ENCODE measurements around the gene FUZ.

Gene FUZ

GRCh38 chr19:49799271-49799797 is 13.8 kb downstream of the FUZ start:
- Histone ChIP-seq H3K4me2 (ENCODE audit: low read depth, low read length, poor library complexity, severe bottlenecking) (no peak overlapping the region), H3K4me3 (ENCODE audit: low read length, poor library complexity, severe bottlenecking) (no peak overlapping the region), H3K9me2 (replicated peaks; ENCODE audit: low read depth, low read length) (no peaks in the 10 kb centered on the region), H3K4me1 (ENCODE audit: insufficient read depth, low read length, poor library complexity, severe bottlenecking) (no peaks in the 10 kb centered on the region), H3K9me3 (ENCODE audit: insufficient read depth, low read depth, low read length) (no peaks in the 10 kb centered on the region), H3K36me3 (ENCODE audit: insufficient read depth, low read length) (peaks cover 78% of the 10 kb centered on the region; the same call in 1 of the 2 replicates), H3K79me2 (ENCODE audit: insufficient read depth, low read length) (no peaks in the 10 kb centered on the region), H3K27me3 (ENCODE audit: insufficient read depth, low read length, poor library complexity, severe bottlenecking) (no peaks in the 10 kb centered on the region), H3K9ac (ENCODE audit: low read depth, low read length, poor library complexity, severe bottlenecking) (no peak overlapping the region), H4K20me1 (ENCODE audit: insufficient read depth, low read length, poor library complexity, severe bottlenecking) (no peaks in the 10 kb centered on the region), H3F3A (ENCODE audit: low read depth) (no peaks in the 10 kb centered on the region), H2AFZ (ENCODE audit: low read length) (no peak overlapping the region)
- TF ChIP-seq EZH2phosphoT487 (IDR thresholded peaks at IDR 0.05; ENCODE audit: borderline replicate concordance) (no peak), CTCF (conservative IDR thresholded peaks at IDR 0.05; ENCODE audit: low read length) (no peak)

DNA sequence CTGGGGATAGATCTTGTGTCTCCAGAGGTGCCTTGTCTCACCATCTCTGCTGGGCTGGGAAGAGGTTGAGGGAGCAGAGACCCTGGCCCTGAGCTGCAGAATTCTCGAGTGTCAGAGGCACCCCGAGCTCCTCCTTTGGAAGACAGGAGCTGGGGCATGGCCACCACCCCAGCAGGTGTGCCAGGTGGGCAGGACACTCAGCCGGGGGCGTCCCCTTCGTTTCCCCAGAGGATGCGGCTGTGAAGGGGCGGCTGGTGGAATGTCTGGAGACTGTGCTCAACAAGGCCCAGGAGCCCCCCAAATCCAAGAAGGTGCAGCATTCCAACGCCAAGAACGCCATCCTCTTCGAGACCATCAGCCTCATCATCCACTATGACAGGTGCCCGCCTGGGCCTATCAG is 14.5 kb downstream of the FUZ start:
- no peaks in the 10 kb centered on the region for H3K9me2 ChIP-seq (replicated peaks; ENCODE audit: low read depth, low read length)
- no peak for TF ChIP-seq EZH2phosphoT487 (IDR thresholded peaks at IDR 0.05; ENCODE audit: borderline replicate concordance)
- TF ChIP-seq CTCF (conservative IDR thresholded peaks at IDR 0.05; ENCODE audit: low read length): no peak
- no peaks in the 10 kb centered on the region for H3K79me2 ChIP-seq (ENCODE audit: insufficient read depth, low read length)

GRCh38 chr19:49795615-49796014 is 17.5 kb downstream of the FUZ start:
- TF ChIP-seq CTCF (conservative IDR thresholded peaks at IDR 0.05; ENCODE audit: low read length): no peak
- TF ChIP-seq EZH2phosphoT487 (IDR thresholded peaks at IDR 0.05; ENCODE audit: borderline replicate concordance): no peak
- no peaks in the 10 kb centered on the region for H3F3A ChIP-seq (ENCODE audit: low read depth)
- no peak overlapping the region for H3K9ac ChIP-seq (ENCODE audit: low read depth, low read length, poor library complexity, severe bottlenecking)
- no peak overlapping the region for H3K4me2 ChIP-seq (ENCODE audit: low read depth, low read length, poor library complexity, severe bottlenecking)
- no peaks in the 10 kb centered on the region for H3K9me2 ChIP-seq (replicated peaks; ENCODE audit: low read depth, low read length)
- H3K36me3 ChIP-seq (ENCODE audit: insufficient read depth, low read length): peaks cover 73% of the 10 kb centered on the region; the same call in 1 of the 2 replicates
- no peaks in the 10 kb centered on the region for H3K27me3 ChIP-seq (ENCODE audit: insufficient read depth, low read length, poor library complexity, severe bottlenecking)
- no peak overlapping the region for H3K4me3 ChIP-seq (ENCODE audit: low read length, poor library complexity, severe bottlenecking)
- no peaks in the 10 kb centered on the region for H3K4me1 ChIP-seq (ENCODE audit: insufficient read depth, low read length, poor library complexity, severe bottlenecking)
- no peaks in the 10 kb centered on the region for H3K9me3 ChIP-seq (ENCODE audit: insufficient read depth, low read depth, low read length)
- H3K79me2 ChIP-seq (ENCODE audit: insufficient read depth, low read length): no peaks in the 10 kb centered on the region
- no peak overlapping the region for H2AFZ ChIP-seq (ENCODE audit: low read length)
- no peaks in the 10 kb centered on the region for H4K20me1 ChIP-seq (ENCODE audit: insufficient read depth, low read length, poor library complexity, severe bottlenecking)

More for the DNA sequence above, 14.5 kb downstream of the FUZ start:
- Histone ChIP-seq H3F3A (ENCODE audit: low read depth) (no peaks in the 10 kb centered on the region), H3K4me1 (ENCODE audit: insufficient read depth, low read length, poor library complexity, severe bottlenecking) (no peaks in the 10 kb centered on the region), H3K9me3 (ENCODE audit: insufficient read depth, low read depth, low read length) (no peaks in the 10 kb centered on the region), H3K9ac (ENCODE audit: low read depth, low read length, poor library complexity, severe bottlenecking) (no peak overlapping the region), H3K36me3 (ENCODE audit: insufficient read depth, low read length) (peaks cover 76% of the 10 kb centered on the region; the same call in 1 of the 2 replicates), H4K20me1 (ENCODE audit: insufficient read depth, low read length, poor library complexity, severe bottlenecking) (no peaks in the 10 kb centered on the region), H3K27me3 (ENCODE audit: insufficient read depth, low read length, poor library complexity, severe bottlenecking) (no peaks in the 10 kb centered on the region), H2AFZ (ENCODE audit: low read length) (no peak overlapping the region), H3K4me2 (ENCODE audit: low read depth, low read length, poor library complexity, severe bottlenecking) (no peak overlapping the region), H3K4me3 (ENCODE audit: low read length, poor library complexity, severe bottlenecking) (no peak overlapping the region)

All from Loucy (cell line).